Measurements from ENCODE around the gene DDX28. TPM values are rescaled to one million over a fixed set of nuclear protein-coding genes. Genes with fewer than 3 reads are reported as not detected.

The DDX28 gene
- total RNA-seq, 1 experiment from 2014 or later, result 13.4 TPM

GRCh38 chr16:67993207-67994039 is 29.6 kb downstream of the DDX28 start:
- Histone ChIP-seq H3K36me3 (ENCODE audit: low read depth, low read length) (no peaks in the 10 kb centered on the region), H3K4me2 (ENCODE audit: low read length) (peak overlapping the region; percentile 66; the same call in 1 of the 2 replicates), H3F3A (ENCODE audit: low read length, unreplicated experiment) (no peaks in the 10 kb centered on the region), H3K9ac (ENCODE audit: low read length) (no peak overlapping the region), H3K4me1 (ENCODE audit: insufficient read depth, low read length) (peaks cover 4% of the 10 kb centered on the region; the same call in 1 of the 2 replicates), H3K4me3 (ENCODE audit: low read length) (no peak overlapping the region), H4K20me1 (ENCODE audit: low read length) (no peaks in the 10 kb centered on the region), H3K9me2 (replicated peaks; ENCODE audit: low read length) (no peaks in the 10 kb centered on the region), H3K27me3 (ENCODE audit: low read length) (no peaks in the 10 kb centered on the region), H3K9me3 (ENCODE audit: low read length) (no peaks in the 10 kb centered on the region), H3K79me2 (ENCODE audit: low read length) (no peaks in the 10 kb centered on the region), H2AFZ (ENCODE audit: low read length) (peak overlapping the region; percentile 86), H3K27ac (ENCODE audit: low read length) (no peak overlapping the region)
- BruUV-seq (replicated peaks), result no TSS peak
- ATAC-seq, result peak; percentile 96
- ChIA-PET CTCF (interaction anchor here (0.6 kb wide), 1 partner anchor 38 kb away, joined by 3 read pairs; no protein-coding TSS in a partner anchor), POLR2A (ENCODE audit: unreplicated experiment) (no interaction called here)
- DNase-seq, result peak; percentile 66
- intact Hi-C loops (cut with micrococcal nuclease), result loop anchor here (1.0 kb wide), 1 partner anchor 47 kb away; no protein-coding TSS in a partner anchor
- TF ChIP-seq CTCF (conservative IDR thresholded peaks at IDR 0.05; ENCODE audit: low read depth, low read length), result peak; percentile 79
- no peak for TF ChIP-seq EZH2phosphoT487 (IDR thresholded peaks at IDR 0.05; ENCODE audit: borderline replicate concordance, low read length)

GRCh38 chr16:67992661-67993206 is 30.3 kb downstream of the DDX28 start:
- ChIA-PET POLR2A (ENCODE audit: unreplicated experiment) (no interaction called here), CTCF (no interaction called here)
- Histone ChIP-seq H3K9me2 (replicated peaks; ENCODE audit: low read length) (no peaks in the 10 kb centered on the region), H3K4me2 (ENCODE audit: low read length) (no peak overlapping the region), H2AFZ (ENCODE audit: low read length) (0 out of 2 replicates have a peak overlapping the region, but pooled peaks have one; percentile 45), H3K27ac (ENCODE audit: low read length) (no peak overlapping the region), H3K79me2 (ENCODE audit: low read length) (no peaks in the 10 kb centered on the region), H3F3A (ENCODE audit: low read length, unreplicated experiment) (no peaks in the 10 kb centered on the region), H3K4me3 (ENCODE audit: low read length) (no peak overlapping the region), H3K4me1 (ENCODE audit: insufficient read depth, low read length) (peaks cover 4% of the 10 kb centered on the region; the same call in 1 of the 2 replicates), H4K20me1 (ENCODE audit: low read length) (no peaks in the 10 kb centered on the region), H3K36me3 (ENCODE audit: low read depth, low read length) (no peaks in the 10 kb centered on the region), H3K27me3 (ENCODE audit: low read length) (no peaks in the 10 kb centered on the region), H3K9me3 (ENCODE audit: low read length) (no peaks in the 10 kb centered on the region), H3K9ac (ENCODE audit: low read length) (no peak overlapping the region)
- no TSS peak for BruUV-seq (replicated peaks)
- TF ChIP-seq CTCF (conservative IDR thresholded peaks at IDR 0.05; ENCODE audit: low read depth, low read length), result no peak
- no peak for TF ChIP-seq EZH2phosphoT487 (IDR thresholded peaks at IDR 0.05; ENCODE audit: borderline replicate concordance, low read length)
- no peak for TF ChIP-seq EZH2 (IDR thresholded peaks at IDR 0.05; ENCODE audit: low read length, unreplicated experiment)
- no peak for DNase-seq
- intact Hi-C loops (cut with micrococcal nuclease), result loop anchor here (1.0 kb wide), 1 partner anchor 48 kb away; no protein-coding TSS in a partner anchor
- ATAC-seq, result no peak; the same call in 1 of the 2 replicates

GRCh38 chr16:67990018-67990386 is 33.0 kb downstream of the DDX28 start:
- Histone ChIP-seq H3F3A (ENCODE audit: low read length, unreplicated experiment) (no peaks in the 10 kb centered on the region), H3K9me2 (replicated peaks; ENCODE audit: low read length) (no peaks in the 10 kb centered on the region), H3K36me3 (ENCODE audit: low read depth, low read length) (no peaks in the 10 kb centered on the region), H2AFZ (ENCODE audit: low read length) (no peak overlapping the region), H3K4me3 (ENCODE audit: low read length) (no peak overlapping the region), H4K20me1 (ENCODE audit: low read length) (no peaks in the 10 kb centered on the region), H3K79me2 (ENCODE audit: low read length) (no peaks in the 10 kb centered on the region), H3K27me3 (ENCODE audit: low read length) (no peaks in the 10 kb centered on the region), H3K9me3 (ENCODE audit: low read length) (no peaks in the 10 kb centered on the region), H3K27ac (ENCODE audit: low read length) (no peak overlapping the region), H3K9ac (ENCODE audit: low read length) (no peak overlapping the region), H3K4me1 (ENCODE audit: insufficient read depth, low read length) (peaks cover 4% of the 10 kb centered on the region; the same call in 1 of the 2 replicates), H3K4me2 (ENCODE audit: low read length) (no peak overlapping the region)
- BruUV-seq (replicated peaks), result no TSS peak
- ATAC-seq (no peak), DNase-seq (no peak)
- ChIA-PET POLR2A (ENCODE audit: unreplicated experiment) (no interaction called here), CTCF (no interaction called here)
- intact Hi-C loops (cut with micrococcal nuclease), result no loop called here
- TF ChIP-seq EZH2phosphoT487 (IDR thresholded peaks at IDR 0.05; ENCODE audit: borderline replicate concordance, low read length), result no peak
- TF ChIP-seq CTCF (conservative IDR thresholded peaks at IDR 0.05; ENCODE audit: low read depth, low read length), result no peak
- no peak for TF ChIP-seq EZH2 (IDR thresholded peaks at IDR 0.05; ENCODE audit: low read length, unreplicated experiment)
